GM12865 (cell line): ENCODE measurements around the gene CAPZA3.
"Not testable (repeated sequence)": the region's sequence is repeated elsewhere in the genome, so short reads cannot be mapped to it uniquely, and the experiment has no call there.

Source experiments
- DNase-seq: peaks from one replicate; pipeline ENCODE4 v3.0.0; 2010; ENCODE audit warnings: low read depth
- H3K4me3 ChIP-seq: 2 replicates; pipeline ENCODE4 v1.5.1; 2011; ENCODE audit warnings: mild to moderate bottlenecking, low read depth, low read length, control low read depth
- TF ChIP-seq, protein P1 (sequence below): IDR thresholded peaks from 2 replicates; pipeline ENCODE4 v1.5.1; 2011; ENCODE audit warnings: low read length, control low read depth, low read depth, inconsistent platforms; ENCODE audit not compliant: insufficient read depth; ENCODE audit errors: missing control alignments

Gene CAPZA3

DNA sequence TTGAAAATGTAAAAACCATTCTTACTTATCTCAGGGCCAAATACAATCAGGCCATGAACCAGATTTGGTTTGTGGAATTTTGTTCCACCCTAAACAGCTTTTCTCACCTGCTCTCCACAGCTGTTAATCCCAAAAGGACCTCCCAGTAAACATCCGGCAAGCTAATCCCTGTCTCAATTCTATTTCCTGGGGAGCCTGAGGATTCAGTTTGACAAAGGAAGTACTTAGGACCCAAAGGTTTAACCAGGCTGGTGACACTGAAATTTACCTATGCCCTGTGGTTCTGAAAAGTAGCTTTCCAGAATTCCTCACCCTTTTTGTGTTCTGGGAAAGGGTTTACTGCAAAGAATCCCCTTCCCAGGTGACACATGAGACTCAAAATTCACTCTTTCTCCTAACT lies 15.0 kb downstream of the CAPZA3 start:
- TF ChIP-seq, protein P1, sequence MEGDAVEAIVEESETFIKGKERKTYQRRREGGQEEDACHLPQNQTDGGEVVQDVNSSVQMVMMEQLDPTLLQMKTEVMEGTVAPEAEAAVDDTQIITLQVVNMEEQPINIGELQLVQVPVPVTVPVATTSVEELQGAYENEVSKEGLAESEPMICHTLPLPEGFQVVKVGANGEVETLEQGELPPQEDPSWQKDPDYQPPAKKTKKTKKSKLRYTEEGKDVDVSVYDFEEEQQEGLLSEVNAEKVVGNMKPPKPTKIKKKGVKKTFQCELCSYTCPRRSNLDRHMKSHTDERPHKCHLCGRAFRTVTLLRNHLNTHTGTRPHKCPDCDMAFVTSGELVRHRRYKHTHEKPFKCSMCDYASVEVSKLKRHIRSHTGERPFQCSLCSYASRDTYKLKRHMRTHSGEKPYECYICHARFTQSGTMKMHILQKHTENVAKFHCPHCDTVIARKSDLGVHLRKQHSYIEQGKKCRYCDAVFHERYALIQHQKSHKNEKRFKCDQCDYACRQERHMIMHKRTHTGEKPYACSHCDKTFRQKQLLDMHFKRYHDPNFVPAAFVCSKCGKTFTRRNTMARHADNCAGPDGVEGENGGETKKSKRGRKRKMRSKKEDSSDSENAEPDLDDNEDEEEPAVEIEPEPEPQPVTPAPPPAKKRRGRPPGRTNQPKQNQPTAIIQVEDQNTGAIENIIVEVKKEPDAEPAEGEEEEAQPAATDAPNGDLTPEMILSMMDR, result no peak
- H3K4me3 ChIP-seq, result no peak overlapping the region
- DNase-seq, result no peak

DNA sequence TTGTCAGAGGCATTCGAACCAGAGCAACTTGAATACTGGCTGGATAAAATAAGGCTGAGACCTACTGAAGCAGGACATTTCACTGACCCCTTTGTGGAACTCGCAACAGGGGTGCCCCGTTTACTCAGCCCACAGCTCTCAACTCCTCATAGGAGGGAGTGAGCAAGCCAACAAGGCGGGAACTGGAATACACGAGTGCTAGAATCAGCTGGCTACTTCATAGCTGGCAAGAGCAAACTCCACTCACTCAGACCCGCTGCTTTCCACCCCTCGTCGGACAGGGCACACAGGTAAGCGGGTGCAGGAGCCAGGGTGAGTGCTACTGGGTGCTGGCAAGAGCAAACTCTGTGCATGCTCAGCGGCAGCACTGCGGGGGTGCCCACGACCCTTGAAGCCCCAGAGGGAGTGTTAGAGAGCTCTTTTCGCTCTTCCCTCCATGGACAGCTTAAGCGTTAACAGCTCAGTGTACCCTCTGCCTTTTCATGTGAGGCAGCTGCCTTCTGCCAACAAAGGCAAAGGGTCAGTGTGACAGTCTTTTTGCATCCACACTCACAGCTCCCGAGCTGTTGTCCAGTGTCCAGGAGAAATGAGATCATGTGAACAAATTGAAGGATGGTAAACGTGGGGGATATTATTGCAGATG lies 15.7 kb downstream of the CAPZA3 start:
- DNase-seq, result no peak
- no peak overlapping the region for H3K4me3 ChIP-seq
- TF ChIP-seq, protein P1, result no peak

DNA sequence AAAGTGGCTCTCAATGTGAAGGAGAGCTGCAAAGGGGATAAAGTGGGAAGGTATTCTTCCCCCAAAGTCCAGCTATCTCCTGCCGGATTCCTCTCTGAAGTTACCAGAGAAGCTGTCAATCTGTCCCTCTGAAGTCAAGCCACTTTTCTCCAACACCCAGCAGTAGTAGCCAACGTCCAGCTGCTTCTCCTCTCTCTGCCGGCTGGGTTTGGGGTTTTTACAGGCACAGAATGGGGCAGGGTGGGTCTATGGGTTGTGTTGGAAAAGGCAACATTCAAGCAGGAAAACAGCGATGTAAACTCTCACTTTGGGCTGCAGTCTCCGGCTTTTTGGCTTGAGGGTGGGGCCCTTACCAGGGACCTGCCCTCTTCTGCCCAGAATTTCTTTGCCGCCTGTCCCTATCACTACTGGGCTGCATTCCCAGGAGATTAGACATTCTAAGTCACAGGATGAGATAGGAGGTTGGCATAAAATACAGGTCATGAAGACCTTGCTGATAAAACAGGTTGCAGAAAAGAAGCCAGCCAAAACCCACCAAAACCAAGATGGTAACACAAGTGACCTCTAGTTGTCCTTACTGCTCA lies 16.3 kb downstream of the CAPZA3 start:
- DNase-seq, result no peak

DNA sequence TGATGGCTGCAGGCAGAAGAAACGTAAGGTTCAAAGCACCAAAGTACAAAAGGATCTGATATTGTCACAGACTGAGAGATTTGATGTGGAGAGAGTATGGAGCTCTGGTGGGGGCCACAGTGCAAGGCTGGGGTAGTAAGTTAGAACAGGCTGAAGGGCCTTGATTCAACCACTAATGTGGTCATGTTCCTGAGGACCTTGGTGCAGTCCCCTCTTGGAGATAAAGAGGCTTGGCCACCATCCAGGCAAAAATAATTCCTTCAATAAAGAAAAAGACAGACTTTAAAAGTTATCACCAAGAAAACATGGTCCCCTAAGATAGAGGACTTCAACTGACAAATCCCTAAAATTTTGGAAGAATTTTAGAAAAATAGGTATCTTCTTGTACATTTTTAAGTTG lies 17.4 kb downstream of the CAPZA3 start:
- H3K4me3 ChIP-seq, result no peak overlapping the region
- no peak for DNase-seq
- TF ChIP-seq, protein P1, result no peak

More for the DNA sequence above, 16.3 kb downstream of the CAPZA3 start:
- TF ChIP-seq, protein P1, result no peak
- H3K4me3 ChIP-seq, result no peak overlapping the region

DNA sequence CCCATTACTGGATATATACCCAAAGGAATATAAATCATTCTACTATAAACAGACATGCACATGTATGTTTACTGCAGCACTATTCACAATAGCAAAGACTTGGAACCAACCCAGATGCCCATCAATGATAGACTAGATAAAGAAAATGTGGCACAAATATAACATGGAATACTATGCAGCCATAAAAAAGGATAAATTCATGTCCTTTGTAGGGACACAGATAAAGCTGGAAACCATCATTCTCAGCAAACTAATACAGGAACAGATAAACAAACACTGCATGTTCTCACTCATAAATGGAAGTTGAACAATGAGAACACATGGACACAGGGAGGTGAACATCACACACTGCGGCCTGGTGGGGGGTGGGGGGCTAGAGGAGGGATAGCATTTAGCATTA lies 28.6 kb downstream of the CAPZA3 start:
- not testable (repeated sequence) for H3K4me3 ChIP-seq, DNase-seq

DNA sequence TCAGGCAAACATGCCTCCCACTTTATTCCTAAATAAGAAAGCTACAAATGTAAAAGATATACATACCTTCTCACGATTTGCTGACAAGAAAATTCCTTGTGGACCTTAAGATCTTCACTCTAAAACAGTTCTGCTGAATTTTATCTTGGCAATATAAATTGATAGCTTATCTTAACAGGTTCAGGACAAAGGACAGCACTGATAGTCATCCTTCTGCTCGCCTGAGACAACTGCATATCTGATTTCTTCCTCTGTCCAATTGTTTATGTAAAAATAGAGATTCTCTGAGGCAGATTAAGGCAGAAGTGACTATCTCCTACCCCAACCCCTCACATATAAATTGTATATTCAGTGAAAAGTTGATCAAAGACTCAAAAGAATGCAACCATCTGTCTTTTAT lies 44.9 kb downstream of the CAPZA3 start:
- no peak for DNase-seq
- TF ChIP-seq, protein P1, result no peak
- no peak overlapping the region for H3K4me3 ChIP-seq

DNA sequence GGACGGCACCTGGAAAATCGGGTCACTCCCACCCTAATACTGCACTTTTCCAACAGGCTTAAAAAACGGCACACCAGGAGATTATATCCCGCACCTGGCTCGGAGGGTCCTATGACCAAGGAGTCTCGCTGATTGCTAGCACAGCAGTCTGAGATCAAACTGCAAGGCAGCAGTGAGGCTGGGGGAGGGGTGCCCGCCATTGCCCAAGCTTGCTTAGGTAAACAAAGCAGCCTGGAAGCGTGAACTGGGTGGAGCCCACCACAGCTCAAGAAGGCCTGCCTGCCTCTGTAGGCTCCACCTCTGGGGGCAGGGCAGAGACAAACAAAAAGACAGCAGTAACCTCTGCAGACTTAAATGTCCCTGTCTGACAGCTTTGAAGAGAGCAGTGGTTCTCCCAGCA lies 47.5 kb downstream of the CAPZA3 start:
- not testable (repeated sequence) for H3K4me3 ChIP-seq, DNase-seq
